ENCODE measurements around the gene AFF1. TPM values are rescaled to one million over a fixed set of nuclear protein-coding genes. Genes with fewer than 3 reads are reported as not detected.

AFF1 gene
- total RNA-seq, 1 experiment from 2014 or later: 61.9 TPM

DNA sequence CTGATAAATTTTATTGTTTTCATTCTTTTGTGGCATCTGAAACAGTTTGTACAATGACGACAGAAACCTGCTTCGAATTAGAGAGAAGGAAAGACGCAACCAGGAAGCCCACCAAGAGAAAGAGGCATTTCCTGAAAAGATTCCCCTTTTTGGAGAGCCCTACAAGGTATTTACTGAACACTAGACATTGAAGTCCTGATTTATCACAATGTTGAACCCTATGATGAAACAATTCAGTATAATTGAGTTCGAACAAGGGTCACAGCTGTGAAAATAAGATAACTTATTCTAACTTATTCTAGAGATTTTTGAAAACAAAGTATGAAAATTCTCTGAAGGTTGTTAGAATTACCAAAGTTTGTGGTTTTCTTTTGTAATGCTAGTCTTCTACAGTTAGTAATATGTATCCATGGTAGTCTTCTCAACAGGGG, 111.3 kb downstream of the AFF1 start:
- CTCF ChIA-PET: no interaction called here
- Mint-ChIP-seq H3K36me3 (ENCODE audit: insufficient read depth, unreplicated experiment) (peaks cover 40% of the 10 kb centered on the region), H3K27ac (ENCODE audit: low read depth, unreplicated experiment) (no peak overlapping the region), H3K4me1 (ENCODE audit: insufficient read depth, unreplicated experiment) (peaks cover 3% of the 10 kb centered on the region), H3K9me3 (ENCODE audit: unreplicated experiment) (no peaks in the 10 kb centered on the region), H3K4me3 (ENCODE audit: unreplicated experiment) (no peak overlapping the region), H3K27me3 (ENCODE audit: insufficient read depth, unreplicated experiment) (no peaks in the 10 kb centered on the region)
- POLR2A ChIA-PET: no interaction called here
- intact Hi-C loops (cut with micrococcal nuclease): no loop called here
- DNase-seq (ENCODE audit: unreplicated experiment): no peak
- no TSS peak for BruUV-seq (replicated peaks)
- TF ChIP-seq, protein P1, sequence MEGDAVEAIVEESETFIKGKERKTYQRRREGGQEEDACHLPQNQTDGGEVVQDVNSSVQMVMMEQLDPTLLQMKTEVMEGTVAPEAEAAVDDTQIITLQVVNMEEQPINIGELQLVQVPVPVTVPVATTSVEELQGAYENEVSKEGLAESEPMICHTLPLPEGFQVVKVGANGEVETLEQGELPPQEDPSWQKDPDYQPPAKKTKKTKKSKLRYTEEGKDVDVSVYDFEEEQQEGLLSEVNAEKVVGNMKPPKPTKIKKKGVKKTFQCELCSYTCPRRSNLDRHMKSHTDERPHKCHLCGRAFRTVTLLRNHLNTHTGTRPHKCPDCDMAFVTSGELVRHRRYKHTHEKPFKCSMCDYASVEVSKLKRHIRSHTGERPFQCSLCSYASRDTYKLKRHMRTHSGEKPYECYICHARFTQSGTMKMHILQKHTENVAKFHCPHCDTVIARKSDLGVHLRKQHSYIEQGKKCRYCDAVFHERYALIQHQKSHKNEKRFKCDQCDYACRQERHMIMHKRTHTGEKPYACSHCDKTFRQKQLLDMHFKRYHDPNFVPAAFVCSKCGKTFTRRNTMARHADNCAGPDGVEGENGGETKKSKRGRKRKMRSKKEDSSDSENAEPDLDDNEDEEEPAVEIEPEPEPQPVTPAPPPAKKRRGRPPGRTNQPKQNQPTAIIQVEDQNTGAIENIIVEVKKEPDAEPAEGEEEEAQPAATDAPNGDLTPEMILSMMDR (IDR thresholded peaks at IDR 0.05; ENCODE audit: unreplicated experiment): no peak

DNA sequence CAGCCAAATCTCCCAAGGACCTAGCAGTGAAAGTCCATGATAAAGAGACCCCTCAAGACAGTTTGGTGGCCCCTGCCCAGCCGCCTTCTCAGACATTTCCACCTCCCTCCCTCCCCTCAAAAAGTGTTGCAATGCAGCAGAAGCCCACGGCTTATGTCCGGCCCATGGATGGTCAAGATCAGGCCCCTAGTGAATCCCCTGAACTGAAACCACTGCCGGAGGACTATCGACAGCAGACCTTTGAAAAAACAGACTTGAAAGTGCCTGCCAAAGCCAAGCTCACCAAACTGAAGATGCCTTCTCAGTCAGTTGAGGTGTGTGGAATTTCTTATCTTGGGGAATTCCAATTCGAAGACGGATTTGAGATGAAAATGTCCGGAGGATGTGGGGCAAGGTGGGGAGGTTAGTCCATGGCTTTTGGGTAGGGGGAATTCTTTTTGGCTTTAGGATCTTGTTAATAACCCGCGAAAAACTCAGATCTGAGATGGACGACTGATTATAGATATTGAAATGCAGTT, 112.5 kb downstream of the AFF1 start:
- DNase-seq (ENCODE audit: unreplicated experiment): no peak
- TF ChIP-seq, protein P1 (IDR thresholded peaks at IDR 0.05; ENCODE audit: unreplicated experiment): no peak
- intact Hi-C loops (cut with micrococcal nuclease): no loop called here
- BruUV-seq (replicated peaks): no TSS peak
- no peaks in the 10 kb centered on the region for H3K9me3 Mint-ChIP-seq (ENCODE audit: unreplicated experiment)
- no peak overlapping the region for H3K27ac Mint-ChIP-seq (ENCODE audit: low read depth, unreplicated experiment)
- ChIA-PET POLR2A (interaction anchor here (0.7 kb wide), 1 partner anchor 257 kb away, joined by 4 read pairs; no protein-coding TSS in a partner anchor), CTCF (interaction anchor here (0.7 kb wide), 1 partner anchor 429 kb away, joined by 3 read pairs; no protein-coding TSS in a partner anchor)
- H3K4me3 Mint-ChIP-seq (ENCODE audit: unreplicated experiment): no peak overlapping the region
- H3K4me1 Mint-ChIP-seq (ENCODE audit: insufficient read depth, unreplicated experiment): no peaks in the 10 kb centered on the region
- H3K27me3 Mint-ChIP-seq (ENCODE audit: insufficient read depth, unreplicated experiment): no peaks in the 10 kb centered on the region
- peaks cover 52% of the 10 kb centered on the region for H3K36me3 Mint-ChIP-seq (ENCODE audit: insufficient read depth, unreplicated experiment)

DNA sequence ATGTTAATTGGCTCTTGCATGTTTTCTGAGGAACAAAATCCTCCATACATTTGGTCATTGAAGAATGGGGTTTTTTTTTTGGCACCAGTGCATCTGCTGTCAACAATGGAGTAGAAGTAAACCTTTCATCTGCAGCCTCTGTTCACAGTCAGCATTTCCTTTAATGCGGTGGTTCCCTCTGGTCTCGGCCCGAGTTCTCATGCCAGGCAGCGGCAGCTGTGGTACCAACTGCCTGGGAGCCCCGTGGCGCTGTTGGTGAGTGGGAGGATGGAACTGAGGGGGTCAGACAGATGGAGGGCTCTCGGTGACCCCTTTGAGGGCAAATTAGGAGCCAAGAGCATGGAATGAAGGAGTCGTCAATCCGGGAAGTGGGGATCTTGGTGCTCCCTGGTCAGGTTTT, 114.7 kb downstream of the AFF1 start:
- no peaks in the 10 kb centered on the region for H3K9me3 Mint-ChIP-seq (ENCODE audit: unreplicated experiment)
- H3K27me3 Mint-ChIP-seq (ENCODE audit: insufficient read depth, unreplicated experiment): no peaks in the 10 kb centered on the region
- TF ChIP-seq, protein P1 (IDR thresholded peaks at IDR 0.05; ENCODE audit: unreplicated experiment): no peak
- ChIA-PET POLR2A (no interaction called here), CTCF (no interaction called here)
- H3K36me3 Mint-ChIP-seq (ENCODE audit: insufficient read depth, unreplicated experiment): peaks cover 57% of the 10 kb centered on the region
- H3K4me1 Mint-ChIP-seq (ENCODE audit: insufficient read depth, unreplicated experiment): peaks cover 15% of the 10 kb centered on the region
- no peak overlapping the region for H3K27ac Mint-ChIP-seq (ENCODE audit: low read depth, unreplicated experiment)
- BruUV-seq (replicated peaks): no TSS peak
- no peak for DNase-seq (ENCODE audit: unreplicated experiment)
- intact Hi-C loops (cut with micrococcal nuclease): no loop called here
- no peak overlapping the region for H3K4me3 Mint-ChIP-seq (ENCODE audit: unreplicated experiment)

DNA sequence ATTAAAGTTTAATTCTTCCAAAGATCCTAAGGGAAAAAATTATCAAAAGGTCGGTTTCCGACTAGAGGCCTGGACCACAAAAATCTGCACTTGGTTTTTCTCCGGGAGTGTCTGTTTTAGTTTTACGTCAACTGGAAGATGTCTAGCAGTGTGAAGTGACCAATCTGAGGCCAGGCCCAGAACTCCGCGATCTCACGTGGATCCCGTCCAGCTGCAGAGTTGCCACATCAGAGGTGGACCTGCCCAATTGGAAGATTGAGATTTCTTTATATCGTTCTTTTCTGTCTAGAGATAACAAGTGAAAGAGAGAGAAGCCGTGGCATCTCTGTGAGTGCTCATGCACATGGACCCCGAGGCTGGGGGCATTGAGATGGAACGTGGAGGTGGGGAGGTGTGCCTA, 115.8 kb downstream of the AFF1 start:
- Mint-ChIP-seq H3K27ac (ENCODE audit: low read depth, unreplicated experiment) (no peak overlapping the region), H3K4me3 (ENCODE audit: unreplicated experiment) (no peak overlapping the region), H3K9me3 (ENCODE audit: unreplicated experiment) (no peaks in the 10 kb centered on the region), H3K36me3 (ENCODE audit: insufficient read depth, unreplicated experiment) (peaks cover 57% of the 10 kb centered on the region), H3K27me3 (ENCODE audit: insufficient read depth, unreplicated experiment) (no peaks in the 10 kb centered on the region), H3K4me1 (ENCODE audit: insufficient read depth, unreplicated experiment) (peaks cover 19% of the 10 kb centered on the region)
- TF ChIP-seq, protein P1 (IDR thresholded peaks at IDR 0.05; ENCODE audit: unreplicated experiment): no peak
- no TSS peak for BruUV-seq (replicated peaks)
- CTCF ChIA-PET: no interaction called here
- POLR2A ChIA-PET: interaction anchor here (1.0 kb wide), 3 partner anchors 11 to 41 kb away, joined by 3 read pairs; no protein-coding TSS in a partner anchor
- intact Hi-C loops (cut with micrococcal nuclease): no loop called here
- no peak for DNase-seq (ENCODE audit: unreplicated experiment)

All from MCF 10A (cell line).